Nephron progenitor cell (in vitro differentiated cells): ENCODE measurements around the gene MYO18B.

Source experiments
- DNase-seq: peaks from one replicate; pipeline ENCODE4 v3.0.0; 2021
- H3K27ac Mint-ChIP-seq: 2 replicates; pipeline ENCODE4 v1.8.0; 2021; ENCODE audit warnings: mild to moderate bottlenecking, moderate library complexity, mixed read lengths
- H3K27me3 Mint-ChIP-seq: 2 replicates; pipeline ENCODE4 v1.8.0; 2021; ENCODE audit warnings: mild to moderate bottlenecking, low read depth, mixed read lengths; ENCODE audit not compliant: poor library complexity
- H3K36me3 Mint-ChIP-seq: 2 replicates; pipeline ENCODE4 v1.8.0; 2021; ENCODE audit warnings: low read depth, mixed read lengths
- H3K4me1 Mint-ChIP-seq: 2 replicates; pipeline ENCODE4 v1.8.0; 2021; ENCODE audit warnings: mixed read lengths
- H3K4me3 Mint-ChIP-seq: 2 replicates; pipeline ENCODE4 v1.8.0; 2021; ENCODE audit warnings: mild to moderate bottlenecking, moderate library complexity, mixed read lengths
- H3K9me3 Mint-ChIP-seq: 2 replicates; pipeline ENCODE4 v1.8.0; 2021; ENCODE audit warnings: mild to moderate bottlenecking, moderate library complexity, mixed read lengths
- TF ChIP-seq, protein P1 (sequence below): fragments of 200-600 bp; sonication (generic); IDR thresholded peaks from 2 replicates; pipeline ENCODE4 v1.5.0; 2021; ENCODE audit warnings: antibody characterized with exemption

The MYO18B gene

DNA sequence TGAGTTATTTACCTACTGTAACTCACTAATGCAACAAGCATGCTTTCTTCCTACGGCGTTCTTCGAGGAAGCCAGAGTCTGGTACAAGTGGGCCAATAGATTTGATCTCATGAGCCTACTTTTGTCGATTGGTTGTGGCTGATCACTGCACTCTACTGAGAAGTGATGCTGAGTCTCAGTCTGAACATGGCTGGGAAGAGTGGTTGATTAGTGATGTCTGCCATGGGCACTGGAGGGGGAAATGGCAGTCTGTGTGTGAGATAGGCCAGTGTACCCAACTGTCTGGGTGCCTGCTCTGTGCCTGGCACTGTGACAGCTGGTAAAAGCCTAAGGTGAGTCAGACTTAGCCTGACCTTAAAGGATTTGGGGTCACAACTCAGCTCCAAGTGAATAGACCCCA, 28.3 kb downstream of the MYO18B start:
- TF ChIP-seq, protein P1, sequence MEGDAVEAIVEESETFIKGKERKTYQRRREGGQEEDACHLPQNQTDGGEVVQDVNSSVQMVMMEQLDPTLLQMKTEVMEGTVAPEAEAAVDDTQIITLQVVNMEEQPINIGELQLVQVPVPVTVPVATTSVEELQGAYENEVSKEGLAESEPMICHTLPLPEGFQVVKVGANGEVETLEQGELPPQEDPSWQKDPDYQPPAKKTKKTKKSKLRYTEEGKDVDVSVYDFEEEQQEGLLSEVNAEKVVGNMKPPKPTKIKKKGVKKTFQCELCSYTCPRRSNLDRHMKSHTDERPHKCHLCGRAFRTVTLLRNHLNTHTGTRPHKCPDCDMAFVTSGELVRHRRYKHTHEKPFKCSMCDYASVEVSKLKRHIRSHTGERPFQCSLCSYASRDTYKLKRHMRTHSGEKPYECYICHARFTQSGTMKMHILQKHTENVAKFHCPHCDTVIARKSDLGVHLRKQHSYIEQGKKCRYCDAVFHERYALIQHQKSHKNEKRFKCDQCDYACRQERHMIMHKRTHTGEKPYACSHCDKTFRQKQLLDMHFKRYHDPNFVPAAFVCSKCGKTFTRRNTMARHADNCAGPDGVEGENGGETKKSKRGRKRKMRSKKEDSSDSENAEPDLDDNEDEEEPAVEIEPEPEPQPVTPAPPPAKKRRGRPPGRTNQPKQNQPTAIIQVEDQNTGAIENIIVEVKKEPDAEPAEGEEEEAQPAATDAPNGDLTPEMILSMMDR: no peak
- Mint-ChIP-seq H3K27ac (no peak overlapping the region), H3K4me3 (no peak overlapping the region), H3K4me1 (no peaks in the 10 kb centered on the region), H3K36me3 (peaks cover 5% of the 10 kb centered on the region), H3K9me3 (peaks cover 27% of the 10 kb centered on the region), H3K27me3 (peaks cover 34% of the 10 kb centered on the region)
- no peak for DNase-seq

- no peaks in the 10 kb centered on the region for H3K36me3 Mint-ChIP-seq
- no peak overlapping the region for H3K27ac Mint-ChIP-seq
- no peaks in the 10 kb centered on the region for H3K4me1 Mint-ChIP-seq
- H3K4me3 Mint-ChIP-seq: no peak overlapping the region
- no peak for DNase-seq
- H3K9me3 Mint-ChIP-seq: peaks cover 10% of the 10 kb centered on the region
- peaks cover 20% of the 10 kb centered on the region for H3K27me3 Mint-ChIP-seq
- TF ChIP-seq, protein P1: no peak
Measured at GRCh38 chr22:25772288-25772687, 30.3 kb downstream of the MYO18B start.

DNA sequence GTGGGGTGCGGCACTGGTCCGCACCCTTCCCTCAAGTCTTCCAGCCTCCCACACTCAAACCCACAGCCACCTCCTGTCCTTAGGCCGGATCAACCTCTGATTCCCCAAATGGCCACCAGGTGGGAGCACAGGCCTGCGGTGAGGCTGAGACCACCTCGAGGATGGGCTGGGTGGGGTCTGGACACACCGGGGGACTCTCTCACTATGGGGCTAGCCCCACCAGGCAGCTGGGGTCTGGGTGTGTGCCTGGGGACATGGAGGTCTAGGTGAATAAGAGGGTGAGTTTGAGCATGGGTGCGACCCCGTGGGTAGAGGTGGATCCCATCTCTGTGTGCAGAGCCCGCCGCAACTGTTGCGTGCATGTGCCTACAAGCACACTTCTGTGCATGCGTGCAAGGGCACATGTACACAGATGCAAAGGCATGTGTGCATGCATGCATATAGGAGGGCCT, 32.6 kb downstream of the MYO18B start:
- H3K4me3 Mint-ChIP-seq: no peak overlapping the region
- TF ChIP-seq, protein P1: peak; percentile 75
- H3K4me1 Mint-ChIP-seq: no peaks in the 10 kb centered on the region
- H3K27me3 Mint-ChIP-seq: peaks cover 10% of the 10 kb centered on the region
- peaks cover 3% of the 10 kb centered on the region for H3K9me3 Mint-ChIP-seq
- DNase-seq: peak; percentile 74
- no peak overlapping the region for H3K27ac Mint-ChIP-seq
- H3K36me3 Mint-ChIP-seq: no peaks in the 10 kb centered on the region

DNA sequence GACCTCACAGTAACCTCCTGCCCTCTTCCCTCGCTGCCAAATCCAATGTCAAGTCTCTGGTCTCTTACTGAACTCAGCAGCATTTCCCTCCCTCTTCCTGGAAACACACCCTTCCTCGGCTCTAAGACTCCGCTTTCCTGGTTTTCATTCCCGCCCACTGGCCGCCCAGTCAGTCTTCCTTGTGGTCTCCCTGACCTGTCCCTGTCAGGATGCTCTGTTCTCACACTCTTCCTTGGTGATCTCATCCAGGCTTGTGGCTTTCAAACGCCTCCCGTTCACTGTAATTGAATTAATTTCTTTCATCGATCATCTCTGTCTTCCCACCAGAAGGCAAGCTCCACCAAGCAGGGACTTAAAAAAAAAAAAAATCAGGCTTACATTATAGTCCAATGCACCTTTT, 33.5 kb downstream of the MYO18B start:
- Mint-ChIP-seq H3K36me3 (no peaks in the 10 kb centered on the region), H3K9me3 (no peaks in the 10 kb centered on the region), H3K27me3 (peaks cover 10% of the 10 kb centered on the region), H3K27ac (no peak overlapping the region), H3K4me1 (no peaks in the 10 kb centered on the region), H3K4me3 (no peak overlapping the region)
- TF ChIP-seq, protein P1: no peak
- DNase-seq: peak; percentile 62

- Mint-ChIP-seq H3K4me3 (no peak overlapping the region), H3K36me3 (no peaks in the 10 kb centered on the region), H3K27me3 (peaks cover 17% of the 10 kb centered on the region), H3K4me1 (no peaks in the 10 kb centered on the region), H3K27ac (no peak overlapping the region), H3K9me3 (no peaks in the 10 kb centered on the region)
- no peak for DNase-seq
- TF ChIP-seq, protein P1: no peak
Measured at GRCh38 chr22:25777411-25777810, 35.4 kb downstream of the MYO18B start.

GRCh38 chr22:25777870-25778269, 35.9 kb downstream of the MYO18B start:
- TF ChIP-seq, protein P1: no peak
- H3K36me3 Mint-ChIP-seq: no peaks in the 10 kb centered on the region
- no peaks in the 10 kb centered on the region for H3K4me1 Mint-ChIP-seq
- H3K9me3 Mint-ChIP-seq: no peaks in the 10 kb centered on the region
- H3K27me3 Mint-ChIP-seq: peaks cover 17% of the 10 kb centered on the region
- no peak overlapping the region for H3K27ac Mint-ChIP-seq
- H3K4me3 Mint-ChIP-seq: no peak overlapping the region
- DNase-seq: no peak
